ENCODE data around the gene KCNN4. TPM values are rescaled to one million over a fixed set of nuclear protein-coding genes. Genes with fewer than 3 reads are reported as not detected.

KCNN4 gene
- total and polyA plus RNA-seq, 2 experiments from 2014 or later: 0.86 to 3.2 TPM

GRCh38 chr19:43820884-43821215, 40.1 kb upstream of the KCNN4 start:
- Histone ChIP-seq H3K9me2 (ENCODE audit: insufficient read depth) (peaks cover 10% of the 10 kb centered on the region), H3K4me2 (peak overlapping the region; percentile 72; the same call in 1 of the 2 replicates), H3K4me3 (peak overlapping the region; percentile 45), H3K27ac (ENCODE audit: low read depth) (no peak overlapping the region), H2AFZ (peak overlapping the region; percentile 98; the same call in 1 of the 2 replicates), H4K20me1 (replicated peaks; ENCODE audit: insufficient read depth) (no peaks in the 10 kb centered on the region), H3K27me3 (ENCODE audit: insufficient read depth) (peaks cover 21% of the 10 kb centered on the region), H3K36me3 (ENCODE audit: insufficient read depth) (no peaks in the 10 kb centered on the region), H3K79me2 (replicated peaks; ENCODE audit: insufficient read depth) (no peaks in the 10 kb centered on the region), H3K4me1 (ENCODE audit: insufficient read depth) (no peaks in the 10 kb centered on the region), H3F3A (replicated peaks; ENCODE audit: low read depth) (no peaks in the 10 kb centered on the region)
- Mint-ChIP-seq H3K36me3 (ENCODE audit: low read depth) (peaks cover 9% of the 10 kb centered on the region), H3K27ac (no peak overlapping the region), H3K27me3 (ENCODE audit: insufficient read depth, low read depth, poor library complexity) (peaks cover 11% of the 10 kb centered on the region), H3K4me3 (peak overlapping the region; percentile 63; the same call in 2 of the 3 replicates), H3K9me3 (peaks cover 49% of the 10 kb centered on the region), H3K4me1 (no peaks in the 10 kb centered on the region)
- TF ChIP-seq ZNF331 (CRISPR knock-in tag; IDR thresholded peaks at IDR 0.05; ENCODE audit: low read depth) (no peak), EZH2 (IDR thresholded peaks at IDR 0.05; ENCODE audit: low read depth, unreplicated experiment) (no peak), NANOG (IDR thresholded peaks at IDR 0.05; ENCODE audit: borderline replicate concordance) (no peak), ZNF114 (CRISPR knock-in tag; IDR thresholded peaks at IDR 0.05) (no peak), REST (IDR thresholded peaks at IDR 0.05; ENCODE audit: unreplicated experiment) (no peak), ZNF462 (CRISPR knock-in tag; IDR thresholded peaks at IDR 0.05) (no peak), STAT1 (IDR thresholded peaks at IDR 0.05; ENCODE audit: unreplicated experiment) (no peak), ETS1 (IDR thresholded peaks at IDR 0.05) (no peak), EZH2phosphoT487 (IDR thresholded peaks at IDR 0.05; ENCODE audit: unreplicated experiment) (no peak), CREB1 (CRISPR knock-in tag; IDR thresholded peaks at IDR 0.05; ENCODE audit: low read depth) (no peak), JUNB (IDR thresholded peaks at IDR 0.05; ENCODE audit: unreplicated experiment) (no peak), CTCF (conservative IDR thresholded peaks at IDR 0.05; ENCODE audit: low read depth in 2 of 2) (no peak), POLR2AphosphoS5 (IDR thresholded peaks at IDR 0.05; ENCODE audit: low read depth) (no peak)
- no peak for ATAC-seq
- DNase-seq (ENCODE audit: low spot score): no peak
